Mesodermal cell (in vitro differentiated cells): ENCODE measurements around the gene RGS3.

Experiments
- H3K27ac ChIP-seq: 2 replicates; pipeline ENCODE4 v1.7.0; 2013; ENCODE audit warnings: mild to moderate bottlenecking, low read depth, low read length, moderate library complexity; ENCODE audit not compliant: severe bottlenecking
- H3K36me3 ChIP-seq: 2 replicates; pipeline ENCODE4 v1.7.1; 2013; ENCODE audit warnings: mild to moderate bottlenecking, low read length, moderate library complexity; ENCODE audit not compliant: control insufficient read depth, insufficient read depth
- H3K4me1 ChIP-seq: one replicate; pipeline ENCODE4 v1.7.1; 2013; ENCODE audit warnings: mild to moderate bottlenecking, low read length; ENCODE audit not compliant: insufficient read depth, control insufficient read depth, poor library complexity, severe bottlenecking
- H3K4me3 ChIP-seq: 2 replicates; pipeline ENCODE4 v1.7.0; 2013; ENCODE audit warnings: low read length, control low read depth, mild to moderate bottlenecking; ENCODE audit not compliant: insufficient read depth, poor library complexity, severe bottlenecking; ENCODE audit errors: extremely low read depth
- H3K9me3 ChIP-seq: 2 replicates; pipeline ENCODE4 v1.7.1; 2013; ENCODE audit warnings: mild to moderate bottlenecking, low read length, moderate library complexity; ENCODE audit not compliant: control insufficient read depth
- WGBS, 2 experiments: methylation state at CpG; one replicate each; pipeline ENCODE4 v1.1.5; 2013; ENCODE audit warnings: missing lambda C conversion rate in 2 of 2; ENCODE audit not compliant: insufficient coverage in 2 of 2; 5-methylcytosine and 5-hydroxymethylcytosine counted together

The RGS3 gene

DNA sequence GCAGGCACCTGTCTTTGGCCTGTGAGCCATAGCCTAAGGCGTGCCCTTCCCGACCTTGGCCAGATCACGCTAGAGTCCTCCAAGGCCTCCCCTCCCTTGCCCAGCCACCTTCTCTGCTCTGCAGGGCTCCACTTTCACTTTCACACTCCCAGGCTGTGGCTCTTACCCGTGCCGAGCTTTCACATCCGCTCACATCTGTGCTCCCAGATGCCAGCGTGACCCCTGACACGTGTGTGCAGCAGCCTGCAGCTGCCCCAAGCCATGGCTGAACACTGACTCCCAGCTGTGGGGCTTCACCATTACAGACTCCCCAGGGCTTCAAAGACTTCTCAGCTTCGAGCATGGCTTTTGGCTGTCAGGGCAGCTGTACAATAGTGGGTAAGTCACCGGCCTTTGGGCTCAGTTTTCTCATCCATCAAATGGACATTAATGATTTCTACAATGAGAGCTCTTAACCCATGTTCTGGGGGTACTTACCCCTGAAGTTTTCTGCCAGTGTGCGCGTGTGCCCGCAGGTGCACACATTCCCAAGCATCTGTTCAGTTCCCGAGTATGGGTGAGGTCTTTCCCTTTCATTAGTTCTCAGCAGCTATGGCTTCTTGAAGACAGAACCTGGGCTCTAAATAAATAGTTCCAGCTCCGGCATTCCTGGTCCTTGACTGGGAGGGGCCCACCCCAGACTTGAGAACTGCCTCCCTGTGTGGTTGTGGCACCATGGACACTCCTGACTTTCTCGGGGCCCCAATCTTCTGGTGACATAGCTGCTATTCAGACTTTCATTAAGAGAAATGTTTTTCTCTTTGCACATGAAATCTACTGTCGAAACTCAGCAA lies 118.6 kb downstream of the RGS3 start:
- Histone ChIP-seq H3K36me3 (peaks cover 41% of the 10 kb centered on the region), H3K27ac (no peak overlapping the region), H3K4me1 (peaks cover 41% of the 10 kb centered on the region), H3K9me3 (no peaks in the 10 kb centered on the region), H3K4me3 (no peak overlapping the region)
- WGBS, 2 experiments: 87 to 88% methylated on average over 16 of the region's 17 CpGs

DNA sequence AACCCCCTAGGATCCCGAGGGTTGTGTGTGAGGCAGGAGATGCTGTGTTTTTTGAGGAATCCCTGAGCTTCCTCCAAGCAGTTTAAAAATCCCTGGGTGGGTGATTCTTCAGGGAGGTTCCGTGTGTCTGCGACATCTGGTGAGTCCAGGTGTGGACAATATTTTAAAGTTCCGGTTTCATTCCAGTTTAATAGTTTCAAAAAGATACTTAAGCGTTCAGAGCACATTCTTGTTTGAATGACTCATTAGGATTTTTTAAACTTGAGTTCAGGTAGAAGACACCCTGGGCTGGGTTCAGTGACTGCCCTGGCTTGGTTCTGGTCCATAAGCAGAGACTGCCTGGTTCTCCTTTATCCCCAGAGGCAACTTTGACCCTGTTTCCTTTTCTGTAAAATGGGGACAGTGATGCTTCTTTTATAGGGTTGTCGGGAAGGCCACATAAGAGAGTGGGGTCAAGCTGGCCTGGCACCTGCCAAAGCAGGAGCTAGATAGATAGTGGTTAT lies 119.2 kb downstream of the RGS3 start:
- no peaks in the 10 kb centered on the region for H3K9me3 ChIP-seq
- no peak overlapping the region for H3K4me3 ChIP-seq
- no peak overlapping the region for H3K27ac ChIP-seq
- peaks cover 42% of the 10 kb centered on the region for H3K36me3 ChIP-seq
- WGBS, 2 experiments: 93 to 94% methylated on average over 3 of the region's 6 CpGs
- H3K4me1 ChIP-seq: peaks cover 41% of the 10 kb centered on the region

DNA sequence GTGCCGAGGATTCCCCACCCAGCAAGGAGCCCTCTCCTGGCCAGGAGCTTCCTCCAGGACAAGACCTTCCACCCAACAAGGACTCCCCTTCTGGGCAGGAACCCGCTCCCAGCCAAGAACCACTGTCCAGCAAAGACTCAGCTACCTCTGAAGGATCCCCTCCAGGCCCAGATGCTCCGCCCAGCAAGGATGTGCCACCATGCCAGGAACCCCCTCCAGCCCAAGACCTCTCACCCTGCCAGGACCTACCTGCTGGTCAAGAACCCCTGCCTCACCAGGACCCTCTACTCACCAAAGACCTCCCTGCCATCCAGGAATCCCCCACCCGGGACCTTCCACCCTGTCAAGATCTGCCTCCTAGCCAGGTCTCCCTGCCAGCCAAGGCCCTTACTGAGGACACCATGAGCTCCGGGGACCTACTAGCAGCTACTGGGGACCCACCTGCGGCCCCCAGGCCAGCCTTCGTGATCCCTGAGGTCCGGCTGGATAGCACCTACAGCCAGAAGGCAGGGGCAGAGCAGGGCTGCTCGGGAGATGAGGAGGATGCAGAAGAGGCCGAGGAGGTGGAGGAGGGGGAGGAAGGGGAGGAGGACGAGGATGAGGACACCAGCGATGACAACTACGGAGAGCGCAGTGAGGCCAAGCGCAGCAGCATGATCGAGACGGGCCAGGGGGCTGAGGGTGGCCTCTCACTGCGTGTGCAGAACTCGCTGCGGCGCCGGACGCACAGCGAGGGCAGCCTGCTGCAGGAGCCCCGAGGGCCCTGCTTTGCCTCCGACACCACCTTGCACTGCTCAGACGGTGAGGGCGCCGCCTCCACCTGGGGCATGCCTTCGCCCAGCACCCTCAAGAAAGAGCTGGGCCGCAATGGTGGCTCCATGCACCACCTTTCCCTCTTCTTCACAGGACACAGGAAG lies 120.2 kb downstream of the RGS3 start:
- 95 to 96% methylated on average over 10 to 25 of the region's 31 CpGs for WGBS, 2 experiments
- Histone ChIP-seq H3K4me1 (peaks cover 32% of the 10 kb centered on the region), H3K36me3 (peaks cover 46% of the 10 kb centered on the region), H3K4me3 (no peak overlapping the region), H3K27ac (no peak overlapping the region), H3K9me3 (no peaks in the 10 kb centered on the region)

DNA sequence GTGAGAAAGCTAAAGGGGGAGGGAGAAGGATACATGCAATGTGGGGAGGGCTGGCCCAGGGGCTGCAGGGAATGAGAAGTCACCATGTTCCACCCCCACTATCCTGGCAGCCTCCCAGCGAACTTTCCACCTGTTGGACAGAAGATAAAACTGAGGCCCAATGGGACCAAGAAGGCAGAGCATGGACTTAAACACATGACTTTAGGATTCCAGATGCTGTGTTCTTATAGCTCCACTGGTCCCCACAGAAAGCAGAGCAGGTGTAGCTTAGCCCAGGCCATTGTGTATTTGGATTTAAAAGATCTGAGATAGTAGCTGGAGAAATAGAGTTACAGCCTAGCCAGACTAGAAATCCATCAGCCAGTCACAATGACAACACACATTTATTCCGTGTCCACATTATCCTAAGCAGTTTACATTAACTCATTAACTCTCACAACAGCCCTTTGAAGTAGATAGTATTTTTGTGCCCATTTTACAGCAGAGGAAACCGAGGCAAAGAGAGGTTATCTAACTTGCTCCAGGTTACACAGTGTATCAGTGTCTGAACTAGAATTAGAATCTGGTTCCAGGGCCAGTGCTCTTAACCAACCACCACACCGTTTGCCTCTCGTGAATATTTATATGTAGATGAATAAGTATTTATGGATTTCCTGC lies 121.0 kb downstream of the RGS3 start:
- no peak overlapping the region for H3K27ac ChIP-seq
- peaks cover 46% of the 10 kb centered on the region for H3K36me3 ChIP-seq
- no peak overlapping the region for H3K4me3 ChIP-seq
- WGBS, 2 experiments: 83 to 93% methylated on average over 2 to 3 of the region's 5 CpGs
- H3K9me3 ChIP-seq: no peaks in the 10 kb centered on the region
- peaks cover 25% of the 10 kb centered on the region for H3K4me1 ChIP-seq

DNA sequence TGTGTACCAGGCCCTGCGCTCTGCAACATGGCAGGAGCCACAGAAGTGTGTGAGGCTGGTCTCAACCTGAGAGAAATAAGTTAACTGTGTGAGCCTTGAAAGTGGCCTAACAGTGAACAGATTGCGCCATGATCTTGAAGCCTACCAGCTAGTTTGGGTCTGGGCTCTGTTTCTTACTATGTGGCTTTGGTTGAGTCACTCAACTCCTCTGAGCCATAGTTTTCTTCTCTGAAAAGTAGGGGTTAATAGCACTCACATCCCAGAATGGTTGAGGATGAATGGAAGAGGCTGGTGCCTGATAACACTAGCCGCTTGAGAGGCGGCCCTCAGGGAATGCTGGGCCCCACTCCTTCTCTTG lies 121.5 kb downstream of the RGS3 start:
- no peaks in the 10 kb centered on the region for H3K9me3 ChIP-seq
- H3K36me3 ChIP-seq: peaks cover 46% of the 10 kb centered on the region
- H3K4me3 ChIP-seq: no peak overlapping the region
- no peak overlapping the region for H3K27ac ChIP-seq
- 89 to 100% methylated on average over 3 to 4 of the region's 4 CpGs for WGBS, 2 experiments
- H3K4me1 ChIP-seq: peaks cover 19% of the 10 kb centered on the region

DNA sequence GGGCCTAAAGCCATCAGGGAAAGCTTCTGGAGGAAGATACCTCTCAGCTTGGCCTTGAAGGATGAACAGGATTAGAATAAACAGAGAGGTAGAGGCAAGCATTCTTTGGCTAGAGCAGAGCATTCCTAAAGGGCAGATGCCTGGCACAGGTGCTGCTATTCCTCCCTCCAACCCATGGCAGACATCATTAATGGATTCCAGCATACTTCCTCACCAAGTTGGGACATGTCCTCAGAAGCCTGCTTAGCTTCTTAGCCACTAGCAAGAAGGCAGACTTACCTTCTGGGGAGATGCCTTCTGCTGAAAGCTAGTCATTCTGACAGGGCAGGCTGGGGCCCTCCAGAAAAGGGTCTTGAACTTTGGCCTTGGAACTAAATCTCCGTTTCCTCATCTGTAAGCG lies 122.0 kb downstream of the RGS3 start:
- Histone ChIP-seq H3K4me1 (peaks cover 17% of the 10 kb centered on the region), H3K36me3 (peaks cover 46% of the 10 kb centered on the region), H3K9me3 (no peaks in the 10 kb centered on the region), H3K27ac (no peak overlapping the region), H3K4me3 (no peak overlapping the region)
- 92 to 94% methylated on average over 2 of the region's 2 CpGs for WGBS, 2 experiments

DNA sequence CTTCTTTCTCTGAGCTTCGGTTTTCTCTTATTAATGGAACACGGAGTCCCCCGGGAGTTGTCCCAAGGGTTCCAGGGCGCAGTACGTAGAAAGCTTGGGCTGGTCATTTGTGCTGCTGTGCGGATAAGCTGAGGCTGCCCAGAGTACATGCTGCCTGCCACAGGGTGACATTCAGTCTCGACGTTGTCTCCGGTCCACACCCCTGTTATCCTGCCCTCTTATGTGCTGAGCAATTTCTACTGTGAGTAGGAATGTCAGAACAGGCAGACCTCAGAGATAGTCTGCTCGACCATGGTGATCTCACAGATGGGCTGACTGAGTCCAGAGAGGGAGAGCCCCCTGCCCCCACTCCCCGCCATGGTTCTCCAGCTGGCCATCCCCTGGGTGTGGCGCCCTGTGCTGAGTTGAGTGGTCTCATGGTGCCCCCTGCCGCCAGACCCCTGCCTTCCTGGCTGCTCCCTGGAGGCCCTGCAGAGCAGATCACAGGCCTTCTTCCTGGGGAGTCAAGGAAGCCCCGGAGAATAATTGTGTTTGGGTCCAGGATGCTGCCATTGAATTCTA lies 124.0 kb downstream of the RGS3 start:
- Histone ChIP-seq H3K27ac (peak overlapping the region; percentile 53), H3K4me3 (no peak overlapping the region), H3K4me1 (peaks cover 26% of the 10 kb centered on the region), H3K36me3 (peaks cover 46% of the 10 kb centered on the region), H3K9me3 (no peaks in the 10 kb centered on the region)
- WGBS, 2 experiments: 82 to 92% methylated on average over 10 to 12 of the region's 14 CpGs

DNA sequence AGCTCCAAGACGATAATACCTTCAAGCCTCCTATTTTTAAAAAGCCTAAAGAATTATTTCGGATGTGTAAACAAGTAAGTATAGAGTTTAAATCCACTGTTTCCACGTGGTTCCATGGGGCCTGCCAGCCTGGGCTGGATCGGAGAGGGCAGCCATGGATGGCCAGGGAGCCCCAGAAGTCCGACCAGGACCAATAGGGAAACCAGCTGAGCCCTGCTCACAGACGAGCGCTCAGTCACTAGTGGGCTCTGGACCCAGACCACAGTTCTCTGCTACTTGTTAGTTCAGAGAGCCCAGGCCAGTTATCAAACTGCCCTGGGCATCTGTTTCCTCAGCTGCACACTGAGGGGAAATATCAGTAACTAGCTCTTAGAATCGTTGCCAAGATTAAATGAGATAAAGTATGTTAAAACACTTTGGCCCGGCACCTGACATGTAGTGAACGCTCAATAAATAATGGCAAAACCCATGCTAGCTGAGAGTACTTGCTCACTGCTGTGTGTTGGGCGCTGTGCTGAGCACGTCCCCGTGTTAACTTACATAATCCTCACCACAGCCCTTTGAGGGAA lies 124.8 kb downstream of the RGS3 start:
- H3K27ac ChIP-seq: no peak overlapping the region
- H3K4me1 ChIP-seq: peaks cover 34% of the 10 kb centered on the region
- H3K4me3 ChIP-seq: no peak overlapping the region
- H3K9me3 ChIP-seq: no peaks in the 10 kb centered on the region
- 96% methylated on average over 8 to 9 of the region's 13 CpGs for WGBS, 2 experiments
- H3K36me3 ChIP-seq: peaks cover 40% of the 10 kb centered on the region

DNA sequence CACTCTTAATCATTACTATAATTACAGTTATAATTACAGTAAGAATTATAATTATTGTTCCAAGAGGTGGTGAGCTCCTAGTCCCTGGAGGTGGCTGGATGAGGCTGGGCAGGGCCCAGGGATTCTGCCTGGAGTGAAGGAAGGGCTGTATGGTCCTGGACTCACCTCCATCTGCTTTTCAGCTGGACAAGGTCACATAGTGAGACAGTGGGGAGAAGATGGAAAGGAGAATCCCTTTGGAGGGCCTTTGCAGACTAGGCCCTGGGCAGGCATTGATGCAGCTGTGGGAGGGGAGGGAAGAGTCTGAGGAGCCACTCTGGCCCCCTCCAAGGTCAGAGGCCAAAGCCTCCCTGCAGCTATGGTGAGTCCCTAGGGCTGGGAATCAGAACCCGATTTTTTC lies 125.4 kb downstream of the RGS3 start:
- 77% methylated on average over 1 of the region's 1 CpG; no CpG with 5 or more reads in 1 of the 2 experiments for WGBS, 2 experiments
- no peaks in the 10 kb centered on the region for H3K9me3 ChIP-seq
- peaks cover 34% of the 10 kb centered on the region for H3K36me3 ChIP-seq
- H3K4me3 ChIP-seq: no peak overlapping the region
- peak overlapping the region; percentile 64 for H3K27ac ChIP-seq
- H3K4me1 ChIP-seq: peaks cover 37% of the 10 kb centered on the region

DNA sequence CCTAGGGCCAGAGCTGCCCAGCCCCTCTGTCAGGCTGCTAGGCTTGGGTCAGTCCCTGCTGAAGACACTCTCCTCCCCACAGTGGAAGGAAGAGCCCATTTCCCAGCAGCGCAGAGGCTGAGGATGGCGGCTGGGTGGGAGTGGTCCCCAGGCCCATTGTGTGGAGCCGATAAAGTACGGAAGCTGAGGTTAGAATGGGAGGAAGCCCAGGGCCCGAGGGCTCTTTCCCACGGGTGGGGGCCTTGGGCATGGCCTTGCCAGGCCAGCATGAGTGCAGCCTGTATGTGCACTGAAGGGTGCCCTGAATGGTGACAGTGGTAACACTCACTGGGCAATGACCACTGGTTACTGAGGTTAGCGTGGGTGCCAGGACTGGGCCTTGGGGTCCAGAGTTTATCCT lies 125.9 kb downstream of the RGS3 start:
- Histone ChIP-seq H3K36me3 (peaks cover 35% of the 10 kb centered on the region), H3K4me1 (peaks cover 37% of the 10 kb centered on the region), H3K9me3 (no peaks in the 10 kb centered on the region), H3K4me3 (no peak overlapping the region), H3K27ac (peak overlapping the region; percentile 80)
- 88 to 93% methylated on average over 2 to 7 of the region's 7 CpGs for WGBS, 2 experiments
